ENCODE data around the gene HOXA3.

- TF ChIP-seq CTCF (IDR thresholded peaks at IDR 0.05) (no peak), RXRA (IDR thresholded peaks at IDR 0.05; ENCODE audit: borderline replicate concordance, low read depth) (no peak), NFIC (IDR thresholded peaks at IDR 0.05; ENCODE audit: borderline replicate concordance) (no peak), SMC3 (IDR thresholded peaks at IDR 0.05; ENCODE audit: low read depth, low read length) (no peak)
Observed at GRCh38 chr7:27095897-27096767, 56.3 kb downstream of the HOXA3 start, which contains the start of gene HOXA1.
